ENCODE results near the gene DPP3. TPM values are rescaled to one million over a fixed set of nuclear protein-coding genes. Genes with fewer than 3 reads are reported as not detected.

The DPP3 gene
- total RNA-seq, 1 experiment from 2014 or later: 135 TPM

GRCh38 chr11:66476173-66476840, 3.9 kb upstream of the DPP3 start:
- Histone ChIP-seq H2AFZ (ENCODE audit: low read length) (no peak overlapping the region), H3F3A (ENCODE audit: low read length, unreplicated experiment) (no peaks in the 10 kb centered on the region), H3K4me3 (ENCODE audit: low read length) (no peak overlapping the region), H3K27me3 (ENCODE audit: low read length) (no peaks in the 10 kb centered on the region), H3K27ac (ENCODE audit: low read length) (no peak overlapping the region), H3K4me2 (ENCODE audit: low read length) (no peak overlapping the region), H3K9ac (ENCODE audit: low read length) (no peak overlapping the region), H3K4me1 (ENCODE audit: insufficient read depth, low read length) (peaks cover 13% of the 10 kb centered on the region), H3K9me2 (replicated peaks; ENCODE audit: low read length) (no peaks in the 10 kb centered on the region), H3K36me3 (ENCODE audit: low read depth, low read length) (peaks cover 3% of the 10 kb centered on the region; the same call in 1 of the 2 replicates), H3K79me2 (ENCODE audit: low read length) (peaks cover 14% of the 10 kb centered on the region), H3K9me3 (ENCODE audit: low read length) (no peaks in the 10 kb centered on the region), H4K20me1 (ENCODE audit: low read length) (no peaks in the 10 kb centered on the region)
- ChIA-PET CTCF (no interaction called here), POLR2A (ENCODE audit: unreplicated experiment) (no interaction called here)
- BruUV-seq (replicated peaks): no TSS peak
- ATAC-seq (no peak), DNase-seq (no peak)
- intact Hi-C loops (cut with micrococcal nuclease): no loop called here
- TF ChIP-seq EZH2 (IDR thresholded peaks at IDR 0.05; ENCODE audit: low read length, unreplicated experiment): no peak
- no peak for TF ChIP-seq EZH2phosphoT487 (IDR thresholded peaks at IDR 0.05; ENCODE audit: borderline replicate concordance, low read length)
- no peak for TF ChIP-seq CTCF (conservative IDR thresholded peaks at IDR 0.05; ENCODE audit: low read depth, low read length)

- no peaks in the 10 kb centered on the region for H3F3A ChIP-seq (ENCODE audit: low read length, unreplicated experiment)
- H3K9me2 ChIP-seq (replicated peaks; ENCODE audit: low read length): no peaks in the 10 kb centered on the region
- no peak for TF ChIP-seq CTCF (conservative IDR thresholded peaks at IDR 0.05; ENCODE audit: low read depth, low read length)
- no peak for TF ChIP-seq EZH2 (IDR thresholded peaks at IDR 0.05; ENCODE audit: low read length, unreplicated experiment)
- TF ChIP-seq EZH2phosphoT487 (IDR thresholded peaks at IDR 0.05; ENCODE audit: borderline replicate concordance, low read length): no peak
- no TSS peak for BruUV-seq (replicated peaks)
- no peaks in the 10 kb centered on the region for H3K9me3 ChIP-seq (ENCODE audit: low read length)
- peaks cover 14% of the 10 kb centered on the region for H3K4me1 ChIP-seq (ENCODE audit: insufficient read depth, low read length)
- no peak overlapping the region for H3K27ac ChIP-seq (ENCODE audit: low read length)
- ChIA-PET POLR2A (ENCODE audit: unreplicated experiment) (no interaction called here), CTCF (no interaction called here)
- no peak overlapping the region for H3K4me2 ChIP-seq (ENCODE audit: low read length)
- no peak overlapping the region for H3K4me3 ChIP-seq (ENCODE audit: low read length)
- H3K79me2 ChIP-seq (ENCODE audit: low read length): peaks cover 14% of the 10 kb centered on the region
- peaks cover 3% of the 10 kb centered on the region; the same call in 1 of the 2 replicates for H3K36me3 ChIP-seq (ENCODE audit: low read depth, low read length)
- no peaks in the 10 kb centered on the region for H3K27me3 ChIP-seq (ENCODE audit: low read length)
- DNase-seq (no peak), ATAC-seq (no peak)
- H2AFZ ChIP-seq (ENCODE audit: low read length): no peak overlapping the region
- intact Hi-C loops (cut with micrococcal nuclease): no loop called here
- no peaks in the 10 kb centered on the region for H4K20me1 ChIP-seq (ENCODE audit: low read length)
- no peak overlapping the region for H3K9ac ChIP-seq (ENCODE audit: low read length)
Observed at GRCh38 chr11:66476841-66477251, 3.4 kb upstream of the DPP3 start.

All from PC-3 (cell line).